Activated naive CD8-positive, alpha-beta T cell treated with anti-CD3 and anti-CD28 coated beads, Interleukin-2, amount 10 ng/mL, durations not matched to agents 7 days and 5 days (primary cell): Measurements from ENCODE around the gene RNASE9. TPM values are rescaled to one million over a fixed set of nuclear protein-coding genes. Genes with fewer than 3 reads are reported as not detected.
A peak's percentile ranks its signal among the peaks of the same experiment; 100 is the strongest.
"Not testable (repeated sequence)": the region's sequence is repeated elsewhere in the genome, so short reads cannot be mapped to it uniquely, and the experiment has no call there.

ENCODE experiments used
- ATAC-seq: fragments of 150-1000 bp; cut with Tn5 transposase; one replicate; pipeline ENCODE4 v1.10.0; 2021; ENCODE audit warnings: low read depth, moderate library complexity
- POLR2A ChIA-PET: fragments of 350-600 bp; sonication (Branson Sonifier 250); formaldehyde crosslinking; loops from one replicate; lab custom pipeline; 2021; ENCODE audit warnings: antibody characterized with exemption; lab: Charles Lee
- DNase-seq: peaks from one replicate; pipeline ENCODE4 v3.0.0; 2021
- H3K27ac Mint-ChIP-seq: one replicate; pipeline ENCODE4 v1.8.0; 2022; ENCODE audit warnings: mild to moderate bottlenecking, mixed read lengths
- H3K27me3 Mint-ChIP-seq: one replicate; pipeline ENCODE4 v1.8.0; 2022; ENCODE audit warnings: mild to moderate bottlenecking, moderate library complexity, mixed read lengths
- H3K36me3 Mint-ChIP-seq: one replicate; pipeline ENCODE4 v1.8.0; 2021; ENCODE audit warnings: mild to moderate bottlenecking, mixed read lengths
- H3K4me1 Mint-ChIP-seq: one replicate; pipeline ENCODE4 v1.8.0; 2021; ENCODE audit warnings: mixed read lengths
- H3K4me3 Mint-ChIP-seq: one replicate; pipeline ENCODE4 v1.8.0; 2022; ENCODE audit warnings: mild to moderate bottlenecking, moderate library complexity, mixed read lengths
- H3K9me3 Mint-ChIP-seq: one replicate; pipeline ENCODE4 v1.8.0; 2021; ENCODE audit warnings: mixed read lengths
- total RNA-seq, 2 experiments: library from RNA; stranded (reverse); gene quantifications; one replicate each; pipeline ENCODE4 v1.2.3, GENCODE V29; 2021

RNASE9 gene
- total RNA-seq, 2 experiments from 2014 or later = not detected

GRCh38 chr14:20530771-20531571, 29.9 kb downstream of the RNASE9 start:
- no peak overlapping the region for H3K27ac Mint-ChIP-seq

GRCh38 chr14:20529806-20530205, 31.0 kb downstream of the RNASE9 start:
- DNase-seq (no peak), ATAC-seq (no peak)
- no peak overlapping the region for H3K4me3 Mint-ChIP-seq
- POLR2A ChIA-PET = no interaction called here
- H3K27me3 Mint-ChIP-seq = peaks cover 39% of the 10 kb centered on the region
- no peaks in the 10 kb centered on the region for H3K9me3 Mint-ChIP-seq
- no peak overlapping the region for H3K27ac Mint-ChIP-seq
- peaks cover 8% of the 10 kb centered on the region for H3K4me1 Mint-ChIP-seq
- H3K36me3 Mint-ChIP-seq = no peaks in the 10 kb centered on the region

More at GRCh38 chr14:20530771-20531571, 29.9 kb downstream of the RNASE9 start:
- Mint-ChIP-seq H3K4me3 (peak overlapping the region; percentile 50), H3K36me3 (no peaks in the 10 kb centered on the region), H3K4me1 (peaks cover 8% of the 10 kb centered on the region), H3K27me3 (peaks cover 39% of the 10 kb centered on the region), H3K9me3 (no peaks in the 10 kb centered on the region)
- ATAC-seq (peak; percentile 84), DNase-seq (peak; percentile 57)
- POLR2A ChIA-PET = no interaction called here

GRCh38 chr14:20524027-20524426, 36.8 kb downstream of the RNASE9 start:
- H3K27me3 Mint-ChIP-seq = peaks cover 19% of the 10 kb centered on the region
- no peak for ATAC-seq
- DNase-seq = no peak
- no peaks in the 10 kb centered on the region for H3K36me3 Mint-ChIP-seq
- H3K27ac Mint-ChIP-seq = no peak overlapping the region
- no peak overlapping the region for H3K4me3 Mint-ChIP-seq
- no peaks in the 10 kb centered on the region for H3K9me3 Mint-ChIP-seq
- H3K4me1 Mint-ChIP-seq = no peaks in the 10 kb centered on the region
- POLR2A ChIA-PET = interaction anchor here (0.6 kb wide), 1 partner anchor 114 kb away, joined by 4 read pairs; no protein-coding TSS in a partner anchor

GRCh38 chr14:20522332-20522731, 38.5 kb downstream of the RNASE9 start:
- Mint-ChIP-seq H3K27me3 (peaks cover 7% of the 10 kb centered on the region), H3K36me3 (no peaks in the 10 kb centered on the region), H3K4me1 (no peaks in the 10 kb centered on the region), H3K4me3 (no peak overlapping the region), H3K27ac (no peak overlapping the region), H3K9me3 (no peaks in the 10 kb centered on the region)
- POLR2A ChIA-PET = no interaction called here
- DNase-seq = no peak
- ATAC-seq = no peak

GRCh38 chr14:20516921-20517320, 43.9 kb downstream of the RNASE9 start:
- H3K9me3 Mint-ChIP-seq = no peaks in the 10 kb centered on the region
- no peaks in the 10 kb centered on the region for H3K4me1 Mint-ChIP-seq
- POLR2A ChIA-PET = no interaction called here
- DNase-seq (no peak), ATAC-seq (no peak)
- no peak overlapping the region for H3K27ac Mint-ChIP-seq
- H3K4me3 Mint-ChIP-seq = no peak overlapping the region
- peaks cover 7% of the 10 kb centered on the region for H3K27me3 Mint-ChIP-seq
- H3K36me3 Mint-ChIP-seq = no peaks in the 10 kb centered on the region

GRCh38 chr14:20515846-20516245, 45.0 kb downstream of the RNASE9 start:
- ATAC-seq = no peak
- Mint-ChIP-seq H3K36me3 (no peaks in the 10 kb centered on the region), H3K9me3 (no peaks in the 10 kb centered on the region), H3K4me3 (no peak overlapping the region), H3K27ac (no peak overlapping the region), H3K4me1 (no peaks in the 10 kb centered on the region), H3K27me3 (peaks cover 7% of the 10 kb centered on the region)
- POLR2A ChIA-PET = no interaction called here
- no peak for DNase-seq

GRCh38 chr14:20512177-20512905, 48.5 kb downstream of the RNASE9 start:
- DNase-seq (no peak), ATAC-seq (no peak)
- Mint-ChIP-seq H3K27me3 (peaks cover 7% of the 10 kb centered on the region), H3K4me1 (no peaks in the 10 kb centered on the region), H3K27ac (no peak overlapping the region), H3K9me3 (no peaks in the 10 kb centered on the region), H3K36me3 (no peaks in the 10 kb centered on the region), H3K4me3 (no peak overlapping the region)
- POLR2A ChIA-PET = no interaction called here

GRCh38 chr14:20508367-20508766, 52.5 kb downstream of the RNASE9 start:
- peaks cover 7% of the 10 kb centered on the region for H3K27me3 Mint-ChIP-seq
- no peak overlapping the region for H3K4me3 Mint-ChIP-seq
- no peaks in the 10 kb centered on the region for H3K9me3 Mint-ChIP-seq
- ATAC-seq = no peak
- H3K27ac Mint-ChIP-seq = no peak overlapping the region
- no peaks in the 10 kb centered on the region for H3K36me3 Mint-ChIP-seq
- no peak for DNase-seq
- POLR2A ChIA-PET = no interaction called here
- peaks cover 3% of the 10 kb centered on the region for H3K4me1 Mint-ChIP-seq

- H3K4me3 Mint-ChIP-seq, ATAC-seq, DNase-seq, H3K9me3 Mint-ChIP-seq, POLR2A ChIA-PET, H3K4me1 Mint-ChIP-seq, H3K27ac Mint-ChIP-seq, H3K36me3 Mint-ChIP-seq, H3K27me3 Mint-ChIP-seq: not testable (repeated sequence)
Observed at GRCh38 chr14:20507537-20507936, 53.3 kb downstream of the RNASE9 start.

- H3K36me3 Mint-ChIP-seq, H3K4me3 Mint-ChIP-seq, H3K27ac Mint-ChIP-seq, H3K27me3 Mint-ChIP-seq, POLR2A ChIA-PET, DNase-seq, ATAC-seq, H3K4me1 Mint-ChIP-seq, H3K9me3 Mint-ChIP-seq: not testable (repeated sequence)
Observed at GRCh38 chr14:20506752-20507151, 54.1 kb downstream of the RNASE9 start.

- ATAC-seq, H3K9me3 Mint-ChIP-seq, H3K4me3 Mint-ChIP-seq, H3K36me3 Mint-ChIP-seq, DNase-seq, H3K27ac Mint-ChIP-seq, POLR2A ChIA-PET, H3K27me3 Mint-ChIP-seq, H3K4me1 Mint-ChIP-seq: not testable (repeated sequence)
Observed at GRCh38 chr14:20506276-20506675, 54.6 kb downstream of the RNASE9 start.
